Esophagus squamous epithelium (tissue), 5 donors: ENCODE results near the gene ECPAS. TPM values are rescaled to one million over a fixed set of nuclear protein-coding genes. Genes with fewer than 3 reads are reported as not detected.
A peak's percentile ranks its signal among the peaks of the same experiment; 100 is the strongest.

ENCODE experiments used
- DNase-seq: peaks from one replicate; lab custom pipeline; 2025; lab: John Stamatoyannopoulos, UW
- H3K27ac ChIP-seq, 4 donors: fragments of 200-600 bp; sonication (generic); one replicate each; pipeline ENCODE4 v1.5.1; 2016 to 2019; ENCODE audit warnings: mild to moderate bottlenecking in 1 of 4
- H3K27me3 ChIP-seq, 4 donors: fragments of 200-600 bp; sonication (generic); 1 replicate in 3 of 4; 2 replicates in 1 of 4; pipeline versions ENCODE4 v1.5.1 to v1.6.0; 2017 to 2021; ENCODE audit warnings: antibody characterized with exemption in 1 of 4
- H3K36me3 ChIP-seq, 3 donors: fragments of 200-600 bp; sonication (generic); one replicate each; pipeline ENCODE4 v1.5.1; 2016 to 2019
- H3K4me1 ChIP-seq, 3 donors: fragments of 200-600 bp; sonication (generic); one replicate each; pipeline ENCODE4 v1.5.1; 2017 to 2019
- H3K4me3 ChIP-seq, 4 donors: fragments of 200-600 bp; sonication (generic); 1 replicate in 3 of 4; 2 replicates in 1 of 4; pipeline ENCODE4 v1.5.1; 2016 to 2019; ENCODE audit warnings: mild to moderate bottlenecking in 2 of 4, moderate library complexity in 1 of 4
- H3K9me3 ChIP-seq, 3 donors: fragments of 200-600 bp; sonication (generic); one replicate each; pipeline ENCODE4 v1.5.1; 2016 to 2019
- POLR2A ChIP-seq, 4 donors: fragments of 450-650 bp; IDR thresholded peaks; one replicate each; pipeline ENCODE4 v1.6.1; 2017; ENCODE audit warnings: antibody characterized with exemption in 4 of 4, mild to moderate bottlenecking in 4 of 4, moderate library complexity in 3 of 4
- WGBS, 2 donors: methylation state at CpG; one replicate each; pipeline ENCODE4 v1.1.5; 2018; 5-methylcytosine and 5-hydroxymethylcytosine counted together
- intact Hi-C: fragments of 100-400 bp; cut with DNase I; formaldehyde crosslinking; loops from one replicate; pipeline ENCODE4 v1.15.0; 2022
- total RNA-seq, 4 donors: library from RNA; depleted of rRNA; stranded (reverse); fragments of >200 nt; gene quantifications; one replicate each; pipeline ENCODE4 v1.1.0, GENCODE V29; 2016
- TF ChIP-seq, protein P1 (sequence below), 6 experiments: fragments of 450-650 bp in 4 of 6; fragments of 200-600 bp in 2 of 6; sonication (generic) in 2 of 6; IDR thresholded peaks; one replicate each; pipeline ENCODE4 v1.5.1; 2016 to 2019; ENCODE audit warnings: antibody characterized with exemption in 6 of 6, mild to moderate bottlenecking in 4 of 6, moderate library complexity in 4 of 6
- donor health status: DM: yes; HTN: yes; CAD: no.

The ECPAS gene, protein sequence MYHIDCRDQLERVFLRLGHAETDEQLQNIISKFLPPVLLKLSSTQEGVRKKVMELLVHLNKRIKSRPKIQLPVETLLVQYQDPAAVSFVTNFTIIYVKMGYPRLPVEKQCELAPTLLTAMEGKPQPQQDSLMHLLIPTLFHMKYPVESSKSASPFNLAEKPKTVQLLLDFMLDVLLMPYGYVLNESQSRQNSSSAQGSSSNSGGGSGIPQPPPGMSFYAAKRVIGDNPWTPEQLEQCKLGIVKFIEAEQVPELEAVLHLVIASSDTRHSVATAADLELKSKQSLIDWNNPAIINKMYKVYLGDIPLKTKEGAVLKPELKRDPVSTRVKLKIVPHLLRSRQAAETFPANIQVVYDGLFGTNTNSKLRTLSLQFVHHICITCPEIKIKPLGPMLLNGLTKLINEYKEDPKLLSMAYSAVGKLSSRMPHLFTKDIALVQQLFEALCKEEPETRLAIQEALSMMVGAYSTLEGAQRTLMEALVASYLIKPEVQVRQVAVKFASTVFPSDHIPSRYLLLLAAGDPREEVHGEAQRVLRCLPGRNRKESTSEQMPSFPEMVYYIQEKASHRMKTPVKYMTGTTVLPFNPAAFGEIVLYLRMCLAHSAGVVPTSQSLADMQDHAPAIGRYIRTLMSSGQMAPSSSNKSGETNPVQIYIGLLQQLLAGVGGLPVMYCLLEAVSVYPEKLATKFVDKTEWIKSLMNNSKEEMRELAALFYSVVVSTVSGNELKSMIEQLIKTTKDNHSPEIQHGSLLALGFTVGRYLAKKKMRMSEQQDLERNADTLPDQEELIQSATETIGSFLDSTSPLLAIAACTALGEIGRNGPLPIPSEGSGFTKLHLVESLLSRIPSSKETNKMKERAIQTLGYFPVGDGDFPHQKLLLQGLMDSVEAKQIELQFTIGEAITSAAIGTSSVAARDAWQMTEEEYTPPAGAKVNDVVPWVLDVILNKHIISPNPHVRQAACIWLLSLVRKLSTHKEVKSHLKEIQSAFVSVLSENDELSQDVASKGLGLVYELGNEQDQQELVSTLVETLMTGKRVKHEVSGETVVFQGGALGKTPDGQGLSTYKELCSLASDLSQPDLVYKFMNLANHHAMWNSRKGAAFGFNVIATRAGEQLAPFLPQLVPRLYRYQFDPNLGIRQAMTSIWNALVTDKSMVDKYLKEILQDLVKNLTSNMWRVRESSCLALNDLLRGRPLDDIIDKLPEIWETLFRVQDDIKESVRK (N-terminal part only)
- total RNA-seq, result 10 to 100 TPM; 35.6 to 76.9 (median 47.4) TPM

DNA sequence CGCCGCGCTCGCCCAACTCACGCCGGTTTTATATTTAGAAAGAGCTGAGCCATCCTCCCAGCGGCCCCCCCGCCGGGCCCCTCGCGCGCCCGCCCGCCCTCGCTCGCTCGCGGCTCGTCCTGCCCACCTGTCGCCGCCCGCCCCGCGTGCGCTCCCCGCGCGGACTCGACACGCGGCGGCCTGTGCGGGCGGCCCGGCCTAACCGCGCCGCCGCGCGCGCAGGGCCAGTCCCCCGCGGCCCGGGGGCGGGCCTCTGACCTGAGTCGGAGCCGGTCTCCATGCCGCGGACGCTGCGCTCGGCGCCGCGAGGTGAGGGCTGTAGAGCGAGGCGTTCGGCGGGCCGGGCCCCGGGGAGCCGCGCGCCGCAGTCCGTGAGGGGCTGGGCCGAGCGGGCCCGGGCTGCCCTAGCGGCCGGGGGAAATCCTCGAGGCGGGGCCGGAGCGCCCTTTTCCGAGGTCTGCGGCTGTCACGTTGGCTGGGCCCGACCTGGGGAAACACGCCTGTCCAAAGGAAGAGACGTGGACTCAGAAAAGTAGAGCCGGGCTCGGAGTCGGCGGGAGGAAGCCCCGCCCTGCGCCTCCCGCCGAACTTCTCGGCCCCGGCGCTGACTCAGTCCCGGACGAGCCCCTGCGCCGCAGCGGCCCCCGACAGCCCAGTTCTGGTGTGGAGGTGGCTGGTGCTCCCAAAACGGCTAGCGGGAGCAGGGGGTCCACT is at the start of gene ECPAS:
TSS of gene ECPAS (minus strand) at position 526 of the 714 bp plus-strand sequence. CDS start 11,465 bp downstream, outside the sequence.
- peak within 1 kb of the TSS; percentile 65 to 91 (median 82) for H3K4me3 ChIP-seq
- H3K4me1 ChIP-seq, result peaks cover 12 to 36% (median 14%) of the 10 kb centered on the region in 3 donors
- H3K9me3 ChIP-seq, result no peaks in the 10 kb centered on the region
- H3K36me3 ChIP-seq, result no peaks in the 10 kb centered on the region
- WGBS, 2 donors, result 0% methylated on average over 17 of the region's 101 CpGs; no CpG with 5 or more reads in 1 of the 2 donors
- peak; percentile 17 for DNase-seq
- intact Hi-C loops, result no loop called here
- TF ChIP-seq, protein P1, sequence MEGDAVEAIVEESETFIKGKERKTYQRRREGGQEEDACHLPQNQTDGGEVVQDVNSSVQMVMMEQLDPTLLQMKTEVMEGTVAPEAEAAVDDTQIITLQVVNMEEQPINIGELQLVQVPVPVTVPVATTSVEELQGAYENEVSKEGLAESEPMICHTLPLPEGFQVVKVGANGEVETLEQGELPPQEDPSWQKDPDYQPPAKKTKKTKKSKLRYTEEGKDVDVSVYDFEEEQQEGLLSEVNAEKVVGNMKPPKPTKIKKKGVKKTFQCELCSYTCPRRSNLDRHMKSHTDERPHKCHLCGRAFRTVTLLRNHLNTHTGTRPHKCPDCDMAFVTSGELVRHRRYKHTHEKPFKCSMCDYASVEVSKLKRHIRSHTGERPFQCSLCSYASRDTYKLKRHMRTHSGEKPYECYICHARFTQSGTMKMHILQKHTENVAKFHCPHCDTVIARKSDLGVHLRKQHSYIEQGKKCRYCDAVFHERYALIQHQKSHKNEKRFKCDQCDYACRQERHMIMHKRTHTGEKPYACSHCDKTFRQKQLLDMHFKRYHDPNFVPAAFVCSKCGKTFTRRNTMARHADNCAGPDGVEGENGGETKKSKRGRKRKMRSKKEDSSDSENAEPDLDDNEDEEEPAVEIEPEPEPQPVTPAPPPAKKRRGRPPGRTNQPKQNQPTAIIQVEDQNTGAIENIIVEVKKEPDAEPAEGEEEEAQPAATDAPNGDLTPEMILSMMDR (IDR thresholded peaks at IDR 0.05), result peak in 2 of 6 experiments; percentile 3 to 26
- TF ChIP-seq POLR2A (IDR thresholded peaks at IDR 0.05), result peak in 1 of 4 donors; percentile 54
- H3K27ac ChIP-seq, result peak within 1 kb of the TSS; percentile 94 to 99 (median 96)
- H3K27me3 ChIP-seq, result peaks cover 0 to 5% (median 0%) of the 10 kb centered on the region in 4 donors

DNA sequence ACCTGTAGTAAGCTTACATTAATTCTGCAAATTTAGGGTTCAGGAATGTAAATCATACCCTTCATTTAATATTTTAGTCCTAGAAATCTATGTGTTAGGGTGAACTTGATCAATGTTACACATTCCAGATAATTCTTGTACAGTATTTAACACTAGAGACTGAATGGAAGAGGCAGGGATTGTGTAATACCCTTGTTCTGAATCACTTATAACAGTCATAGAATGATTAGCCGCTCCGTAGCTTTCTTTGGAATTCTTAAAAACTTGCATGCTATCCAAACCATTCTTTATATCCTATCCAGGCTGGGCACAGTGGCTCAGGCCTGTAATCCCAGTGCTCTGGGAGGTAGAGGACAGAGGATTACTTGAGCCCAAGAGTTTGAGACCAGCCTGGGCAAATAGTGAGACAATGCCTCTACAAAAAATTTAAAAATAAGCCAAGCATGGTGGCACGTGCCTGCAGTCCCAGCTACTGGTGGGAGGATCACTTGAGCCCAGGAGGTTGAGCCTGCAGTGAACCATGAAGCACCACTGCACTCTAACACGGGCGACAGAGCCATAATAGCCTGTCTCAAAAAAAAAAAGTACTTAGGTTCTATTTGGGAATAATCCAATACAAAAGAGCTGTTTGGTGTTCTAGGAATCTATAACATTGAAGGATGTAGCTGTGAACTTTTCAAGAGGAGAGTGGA is 49.1 kb upstream of the ECPAS start:
- Histone ChIP-seq H3K9me3 (peaks cover 0 to 42% (median 24%) of the 10 kb centered on the region in 3 donors), H3K27me3 (no peaks in the 10 kb centered on the region), H3K4me3 (no peak overlapping the region), H3K36me3 (peaks cover 0 to 66% (median 0%) of the 10 kb centered on the region in 3 donors), H3K4me1 (no peaks in the 10 kb centered on the region), H3K27ac (no peak overlapping the region)
- no peak for DNase-seq
- WGBS, 2 donors, result 74 to 90% methylated on average over 5 of the region's 5 CpGs
- intact Hi-C loops, result no loop called here
- TF ChIP-seq, protein P1 (IDR thresholded peaks at IDR 0.05), result no peak
- no peak for TF ChIP-seq POLR2A (IDR thresholded peaks at IDR 0.05)

DNA sequence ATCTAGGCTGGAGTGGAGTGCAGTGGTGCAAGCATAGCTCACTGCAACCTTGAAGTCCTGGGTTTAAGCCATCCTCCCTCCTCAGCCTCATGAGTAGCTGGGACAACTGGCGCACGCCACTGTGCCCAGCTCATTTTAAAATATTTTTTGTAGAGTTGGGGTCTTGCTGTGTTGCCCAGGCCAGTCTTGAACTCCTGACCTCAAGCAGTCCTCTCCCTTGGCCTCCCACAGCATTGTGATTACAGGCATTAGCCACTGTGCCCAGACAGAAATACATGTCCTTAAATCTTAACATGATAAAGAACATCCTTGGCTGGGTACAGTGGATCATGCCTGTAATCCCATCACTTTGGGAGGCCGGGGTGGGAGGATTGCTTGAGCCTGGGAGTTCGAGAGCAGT is 47.5 kb upstream of the ECPAS start:
- DNase-seq, result no peak

More for the DNA sequence above, 47.5 kb upstream of the ECPAS start:
- Histone ChIP-seq H3K27ac (no peak overlapping the region), H3K4me1 (peaks cover 0 to 1% (median 0%) of the 10 kb centered on the region in 3 donors), H3K27me3 (peaks cover 0 to 3% (median 0%) of the 10 kb centered on the region in 4 donors), H3K4me3 (no peak overlapping the region), H3K36me3 (peaks cover 0 to 51% (median 0%) of the 10 kb centered on the region in 3 donors), H3K9me3 (peaks cover 0 to 28% (median 15%) of the 10 kb centered on the region in 3 donors)
- intact Hi-C loops, result no loop called here
- WGBS, 2 donors, result 87 to 90% methylated on average over 2 to 3 of the region's 4 CpGs
- no peak for TF ChIP-seq POLR2A (IDR thresholded peaks at IDR 0.05)
- TF ChIP-seq, protein P1 (IDR thresholded peaks at IDR 0.05), result no peak
